ENCODE results near the gene CMTM6.
"Not testable (repeated sequence)": the region's sequence is repeated elsewhere in the genome, so short reads cannot be mapped to it uniquely, and the experiment has no call there.

The CMTM6 gene

DNA sequence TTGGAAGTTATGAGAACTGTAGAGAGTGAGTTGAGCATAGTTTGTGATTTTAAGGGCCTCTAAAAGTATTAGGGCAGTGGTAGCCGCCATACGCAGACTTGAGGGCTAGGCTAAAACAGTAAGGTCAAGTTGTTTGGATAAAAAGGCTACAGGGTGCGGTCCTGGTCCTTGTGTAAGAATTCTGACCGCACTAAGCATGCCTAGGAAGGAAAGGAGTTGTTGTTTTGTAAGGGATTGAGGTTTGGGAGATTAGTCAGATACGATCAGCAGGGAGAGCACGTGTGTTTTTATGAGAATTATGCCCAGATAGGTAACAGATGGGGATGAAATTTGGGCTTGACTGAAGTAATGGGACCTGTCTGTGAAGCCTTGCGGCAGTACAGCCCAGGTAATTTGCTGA lies 39.2 kb downstream of the CMTM6 start:
- not testable (repeated sequence) for H3K27me3 ChIP-seq (replicated peaks; ENCODE audit: insufficient read depth, low read length); H2AFZ ChIP-seq (ENCODE audit: low read length); H3F3A ChIP-seq (ENCODE audit: insufficient read depth, low read length); H3K9ac ChIP-seq (ENCODE audit: low read length); H3K9me2 ChIP-seq (replicated peaks; ENCODE audit: insufficient read depth, low read length); H3K4me2 ChIP-seq (ENCODE audit: low read depth, low read length); H3K36me3 ChIP-seq (replicated peaks; ENCODE audit: insufficient read depth, low read length); H3K27ac ChIP-seq (ENCODE audit: low read length); H4K20me1 ChIP-seq (ENCODE audit: insufficient read depth, low read length); DNase-seq; H3K4me1 ChIP-seq (ENCODE audit: low read length); H3K9me3 ChIP-seq (replicated peaks; ENCODE audit: insufficient read depth, low read length); H3K79me2 ChIP-seq (ENCODE audit: low read length); H3K4me3 ChIP-seq (ENCODE audit: low read length)

DNA sequence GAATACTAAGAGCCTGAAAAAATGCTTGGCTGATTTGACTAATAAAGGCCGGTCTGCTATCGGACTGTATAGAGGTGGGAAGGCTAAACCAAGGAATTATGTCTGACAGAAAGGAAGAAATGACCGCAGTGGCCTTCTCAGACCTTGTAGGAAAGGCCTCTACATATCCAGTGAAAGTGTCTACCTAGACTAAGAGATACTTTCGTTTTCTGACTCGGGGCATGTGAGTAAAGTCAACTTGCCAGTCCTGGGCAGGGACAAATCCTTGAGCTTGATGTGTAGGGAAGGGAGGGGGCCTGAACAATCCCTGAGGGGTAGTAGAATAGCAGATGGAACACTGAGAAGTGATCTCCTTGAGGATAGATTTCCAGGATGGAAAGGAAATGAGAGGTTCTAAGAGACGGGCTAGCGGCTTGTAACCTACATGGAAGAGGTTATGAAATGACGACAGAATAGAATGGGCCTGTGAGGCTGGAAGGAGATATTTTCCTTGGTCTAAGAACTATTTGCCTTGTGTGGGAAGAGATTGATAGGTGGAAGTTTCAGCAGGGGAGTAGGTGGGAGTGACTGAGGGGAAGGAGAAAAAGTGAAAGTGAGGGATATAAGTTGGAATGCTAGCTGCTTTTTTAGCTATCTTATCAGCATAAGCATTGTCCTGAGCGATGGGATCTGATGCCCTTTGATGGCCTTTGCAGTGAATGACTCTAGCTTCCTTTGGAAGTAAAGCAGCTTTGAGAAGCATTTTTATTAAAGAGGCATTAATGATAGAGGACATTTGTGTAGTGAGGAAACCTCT lies 40.3 kb downstream of the CMTM6 start:
- not testable (repeated sequence) for H3K9me3 ChIP-seq (replicated peaks; ENCODE audit: insufficient read depth, low read length); H3K27ac ChIP-seq (ENCODE audit: low read length); H3K4me2 ChIP-seq (ENCODE audit: low read depth, low read length); H3K79me2 ChIP-seq (ENCODE audit: low read length); H3K36me3 ChIP-seq (replicated peaks; ENCODE audit: insufficient read depth, low read length); H3K4me1 ChIP-seq (ENCODE audit: low read length); H3K4me3 ChIP-seq (ENCODE audit: low read length); DNase-seq; H3K9ac ChIP-seq (ENCODE audit: low read length); H3K9me2 ChIP-seq (replicated peaks; ENCODE audit: insufficient read depth, low read length); H3F3A ChIP-seq (ENCODE audit: insufficient read depth, low read length); H4K20me1 ChIP-seq (ENCODE audit: insufficient read depth, low read length); H3K27me3 ChIP-seq (replicated peaks; ENCODE audit: insufficient read depth, low read length); H2AFZ ChIP-seq (ENCODE audit: low read length)

DNA sequence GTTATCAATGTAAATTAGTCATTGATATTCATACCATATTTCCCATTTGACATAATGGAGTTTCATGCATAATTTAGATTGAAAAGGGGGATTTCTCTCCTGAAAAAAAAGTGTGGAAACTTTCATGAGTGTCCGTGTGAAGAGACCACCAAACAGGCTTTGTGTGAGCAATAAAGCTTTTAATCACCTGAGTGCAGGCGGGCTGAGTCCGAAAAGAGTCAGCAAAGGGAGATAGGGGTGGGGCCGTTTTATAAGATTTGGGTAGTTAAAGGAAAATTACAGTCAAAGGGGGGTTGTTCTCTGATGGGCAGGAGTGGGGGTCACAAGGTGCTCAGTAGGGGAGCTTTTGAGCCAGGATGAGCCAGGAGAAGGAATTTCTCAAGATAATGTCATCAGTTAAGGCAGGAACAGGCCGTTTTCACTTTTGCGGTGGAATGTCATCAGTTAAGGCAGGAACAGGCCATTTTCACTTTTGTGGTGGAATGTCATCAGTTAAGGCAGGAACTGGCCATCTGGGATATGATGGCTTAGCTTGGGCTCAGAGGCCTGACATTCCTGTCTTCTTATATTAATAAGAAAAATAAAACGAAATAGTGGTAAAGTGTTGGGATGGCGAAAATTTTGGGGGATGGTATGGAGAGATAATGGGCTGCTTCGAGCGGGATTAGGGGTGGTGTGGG lies 41.7 kb downstream of the CMTM6 start:
- H3K27ac ChIP-seq (ENCODE audit: low read length); H3F3A ChIP-seq (ENCODE audit: insufficient read depth, low read length); DNase-seq; H3K9ac ChIP-seq (ENCODE audit: low read length); H3K4me1 ChIP-seq (ENCODE audit: low read length); H3K4me2 ChIP-seq (ENCODE audit: low read depth, low read length); H3K36me3 ChIP-seq (replicated peaks; ENCODE audit: insufficient read depth, low read length); H3K9me2 ChIP-seq (replicated peaks; ENCODE audit: insufficient read depth, low read length); H3K79me2 ChIP-seq (ENCODE audit: low read length); H3K4me3 ChIP-seq (ENCODE audit: low read length); H3K27me3 ChIP-seq (replicated peaks; ENCODE audit: insufficient read depth, low read length); H3K9me3 ChIP-seq (replicated peaks; ENCODE audit: insufficient read depth, low read length); H4K20me1 ChIP-seq (ENCODE audit: insufficient read depth, low read length); H2AFZ ChIP-seq (ENCODE audit: low read length): not testable (repeated sequence)

DNA sequence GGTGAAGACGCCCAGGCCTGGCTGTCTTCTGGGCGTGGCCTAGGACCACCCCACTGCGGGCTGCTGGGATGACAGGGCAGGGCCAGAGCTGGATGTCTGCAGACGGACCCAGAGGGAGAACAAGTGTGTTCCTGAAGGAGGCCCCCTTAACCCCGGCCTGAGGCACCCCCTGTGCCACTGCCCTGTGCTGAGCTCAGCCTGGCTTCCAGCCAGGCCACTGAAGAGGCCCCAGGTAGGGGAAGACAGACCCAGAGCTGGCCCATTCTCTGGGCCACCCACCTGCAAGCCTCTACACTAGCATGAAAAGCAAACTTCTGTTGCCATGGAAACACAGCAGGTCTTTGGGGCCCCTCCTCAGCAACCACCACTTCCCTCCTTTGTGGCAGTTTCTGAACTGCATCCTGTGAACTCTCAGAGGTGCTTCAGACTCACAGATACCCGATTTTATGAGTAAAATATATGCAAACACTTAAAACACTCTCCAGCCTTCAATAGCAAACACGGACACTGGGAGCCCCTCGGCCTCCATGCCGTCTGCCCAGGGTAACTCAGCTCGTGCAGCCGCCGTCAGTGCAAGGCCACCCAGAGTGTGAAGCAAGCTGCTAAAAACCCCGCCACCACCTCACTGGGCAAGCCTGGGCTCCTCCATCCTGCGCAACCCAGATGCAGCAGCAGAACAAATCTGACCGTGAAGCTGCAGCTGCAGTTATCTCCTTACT lies 42.5 kb downstream of the CMTM6 start:
- Histone ChIP-seq H2AFZ (ENCODE audit: low read length) (no peak overlapping the region), H4K20me1 (ENCODE audit: insufficient read depth, low read length) (no peaks in the 10 kb centered on the region), H3F3A (ENCODE audit: insufficient read depth, low read length) (no peaks in the 10 kb centered on the region), H3K9me3 (replicated peaks; ENCODE audit: insufficient read depth, low read length) (no peaks in the 10 kb centered on the region), H3K4me1 (ENCODE audit: low read length) (no peaks in the 10 kb centered on the region), H3K9ac (ENCODE audit: low read length) (no peak overlapping the region), H3K4me2 (ENCODE audit: low read depth, low read length) (no peak overlapping the region), H3K27me3 (replicated peaks; ENCODE audit: insufficient read depth, low read length) (no peaks in the 10 kb centered on the region), H3K27ac (ENCODE audit: low read length) (no peak overlapping the region), H3K36me3 (replicated peaks; ENCODE audit: insufficient read depth, low read length) (no peaks in the 10 kb centered on the region), H3K79me2 (ENCODE audit: low read length) (no peaks in the 10 kb centered on the region), H3K4me3 (ENCODE audit: low read length) (no peak overlapping the region), H3K9me2 (replicated peaks; ENCODE audit: insufficient read depth, low read length) (no peaks in the 10 kb centered on the region)
- TF ChIP-seq EZH2 (optimal IDR thresholded peaks at IDR 0.05; ENCODE audit: low read depth, low read length) (no peak), EZH2phosphoT487 (IDR thresholded peaks at IDR 0.05; ENCODE audit: low read length) (no peak)
- TF ChIP-seq, protein P1, sequence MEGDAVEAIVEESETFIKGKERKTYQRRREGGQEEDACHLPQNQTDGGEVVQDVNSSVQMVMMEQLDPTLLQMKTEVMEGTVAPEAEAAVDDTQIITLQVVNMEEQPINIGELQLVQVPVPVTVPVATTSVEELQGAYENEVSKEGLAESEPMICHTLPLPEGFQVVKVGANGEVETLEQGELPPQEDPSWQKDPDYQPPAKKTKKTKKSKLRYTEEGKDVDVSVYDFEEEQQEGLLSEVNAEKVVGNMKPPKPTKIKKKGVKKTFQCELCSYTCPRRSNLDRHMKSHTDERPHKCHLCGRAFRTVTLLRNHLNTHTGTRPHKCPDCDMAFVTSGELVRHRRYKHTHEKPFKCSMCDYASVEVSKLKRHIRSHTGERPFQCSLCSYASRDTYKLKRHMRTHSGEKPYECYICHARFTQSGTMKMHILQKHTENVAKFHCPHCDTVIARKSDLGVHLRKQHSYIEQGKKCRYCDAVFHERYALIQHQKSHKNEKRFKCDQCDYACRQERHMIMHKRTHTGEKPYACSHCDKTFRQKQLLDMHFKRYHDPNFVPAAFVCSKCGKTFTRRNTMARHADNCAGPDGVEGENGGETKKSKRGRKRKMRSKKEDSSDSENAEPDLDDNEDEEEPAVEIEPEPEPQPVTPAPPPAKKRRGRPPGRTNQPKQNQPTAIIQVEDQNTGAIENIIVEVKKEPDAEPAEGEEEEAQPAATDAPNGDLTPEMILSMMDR (IDR thresholded peaks at IDR 0.05; ENCODE audit: low read length) = no peak
- DNase-seq = peak; percentile 40
